H1 (cell line): Measurements from ENCODE around the gene TOP3B. TPM values are rescaled to one million over a fixed set of nuclear protein-coding genes. Genes with fewer than 3 reads are reported as not detected.

ENCODE experiments used
- CTCF ChIA-PET: fragments of 300-600 bp; sonication (Branson Sonifier 250); formaldehyde crosslinking; loops from one replicate; lab custom pipeline; 2021; ENCODE audit not compliant: partially characterized antibody; lab: Charles Lee
- POLR2A ChIA-PET: fragments of 300-600 bp; sonication (Branson Sonifier 250); formaldehyde crosslinking; loops from one replicate; lab custom pipeline; 2021; ENCODE audit warnings: inconsistent platforms; ENCODE audit not compliant: partially characterized antibody; lab: Charles Lee
- DNase-seq, 2 experiments: peaks; one replicate each; pipeline versions ENCODE4 v3.0.0 to v3.0.0-alpha.2; 2010 to 2022; ENCODE audit warnings: low spot score in 2 of 2, low read depth in 1 of 2, mixed read lengths in 1 of 2
- FAIRE-seq: peaks from 2 replicates; lab custom pipeline; 2011; peaks lifted over from hg19 to GRCh38; lab: Jason Lieb, UNC
- H2AFZ ChIP-seq: 2 replicates; pipeline ENCODE4 v1.8.1; 2012; ENCODE audit warnings: low read length, inconsistent platforms
- H2AK5ac ChIP-seq: 2 replicates; pipeline ENCODE4 v1.6.1; 2013; ENCODE audit warnings: low read depth, low read length
- H2BK120ac ChIP-seq: replicated peaks from 2 replicates; pipeline ENCODE3; 2013; ENCODE audit warnings: low read depth, low read length, inconsistent platforms
- H2BK12ac ChIP-seq: 2 replicates; pipeline ENCODE4 v1.6.1; 2013; ENCODE audit warnings: low read depth, low read length
- H2BK15ac ChIP-seq: 2 replicates; pipeline ENCODE4 v1.6.1; 2013; ENCODE audit warnings: low read length
- H2BK20ac ChIP-seq: 2 replicates; pipeline ENCODE4 v1.6.1; 2013; ENCODE audit warnings: low read length
- H2BK5ac ChIP-seq: 2 replicates; pipeline ENCODE4 v1.6.1; 2013; ENCODE audit warnings: low read depth, low read length
- H3K14ac ChIP-seq: 2 replicates; pipeline ENCODE4 v1.6.1; 2013; ENCODE audit warnings: inconsistent platforms; ENCODE audit not compliant: insufficient read length
- H3K18ac ChIP-seq: 2 replicates; pipeline ENCODE4 v1.6.1; 2013; ENCODE audit warnings: low read length; ENCODE audit errors: extremely low read depth
- H3K23ac ChIP-seq: 2 replicates; pipeline ENCODE4 v1.6.1; 2013; ENCODE audit warnings: inconsistent platforms; ENCODE audit not compliant: insufficient read length
- H3K23me2 ChIP-seq: 2 replicates; pipeline ENCODE4 v1.6.1; 2013; ENCODE audit warnings: low read depth, low read length
- H3K27ac ChIP-seq: 2 replicates; pipeline ENCODE4 v1.6.1; 2011; ENCODE audit warnings: low read depth, low read length, inconsistent platforms
- H3K27me3 ChIP-seq, 4 experiments: replicated peaks in 1 of 4; 1 replicate in 1 of 4; 2 replicates in 3 of 4; pipeline versions ENCODE4 v1.6.1 to v1.8.1; 2011 to 2013; ENCODE audit warnings: low read length in 3 of 4, mild to moderate bottlenecking in 3 of 4, inconsistent platforms in 2 of 4, mixed read lengths in 2 of 4, moderate library complexity in 1 of 4; ENCODE audit not compliant: control insufficient read depth in 3 of 4, insufficient read depth in 3 of 4; ENCODE audit errors: extremely low read depth in 1 of 4
- H3K36me3 ChIP-seq, 4 experiments: 2 replicates each; pipeline versions ENCODE4 v1.6.1 to v1.8.1; 2011 to 2013; ENCODE audit warnings: mild to moderate bottlenecking in 4 of 4, low read length in 3 of 4, moderate library complexity in 2 of 4, control low read depth in 1 of 4, inconsistent platforms in 1 of 4; ENCODE audit not compliant: insufficient read depth in 4 of 4, control insufficient read depth in 2 of 4
- H3K4ac ChIP-seq: replicated peaks from 2 replicates; pipeline ENCODE3; 2013; ENCODE audit warnings: low read length, low read depth, mixed read lengths, inconsistent platforms; ENCODE audit not compliant: insufficient read length
- H3K4me1 ChIP-seq, 4 experiments: replicated peaks in 1 of 4; 1 replicate in 1 of 4; 2 replicates in 3 of 4; pipeline versions ENCODE4 v1.6.1 to v1.8.1; 2011 to 2013; ENCODE audit warnings: low read length in 3 of 4, inconsistent platforms in 2 of 4, mixed read lengths in 1 of 4; ENCODE audit not compliant: insufficient read depth in 4 of 4, control insufficient read depth in 3 of 4
- H3K4me2 ChIP-seq, 2 experiments: 2 replicates each; pipeline versions ENCODE4 v1.6.1 to v1.8.1; 2011 to 2013; ENCODE audit warnings: low read depth in 2 of 2, low read length in 2 of 2, control low read depth in 1 of 2, inconsistent platforms in 1 of 2, mild to moderate bottlenecking in 1 of 2; ENCODE audit not compliant: insufficient read depth in 1 of 2
- H3K4me3 ChIP-seq, 4 experiments: fragments of 200-600, 300-600 bp in 1 of 4; sonication (generic), shearing (Covaris generic), sonication (Bioruptor Twin) in 1 of 4; 2 replicates each; pipeline versions ENCODE4 v1.5.1 to v1.8.1; 2011 to 2016; ENCODE audit warnings: low read length in 4 of 4, low read depth in 3 of 4, control low read depth in 2 of 4, inconsistent platforms in 2 of 4, mild to moderate bottlenecking in 2 of 4, mixed read lengths in 1 of 4, moderate library complexity in 1 of 4; ENCODE audit not compliant: insufficient read depth in 2 of 4; ENCODE audit errors: extremely low read depth in 1 of 4
- H3K56ac ChIP-seq: replicated peaks from 2 replicates; pipeline ENCODE3; 2013; ENCODE audit warnings: low read depth, mild to moderate bottlenecking, mixed read lengths, low read length, inconsistent platforms; ENCODE audit not compliant: insufficient read length
- H3K79me1 ChIP-seq: 2 replicates; pipeline ENCODE4 v1.6.1; 2013; ENCODE audit warnings: low read depth, low read length, control low read depth
- H3K79me2 ChIP-seq, 2 experiments: 2 replicates each; pipeline versions ENCODE4 v1.6.1 to v1.8.1; 2012 to 2013; ENCODE audit warnings: low read length in 2 of 2, mild to moderate bottlenecking in 2 of 2, inconsistent platforms in 1 of 2; ENCODE audit not compliant: insufficient read depth in 2 of 2, control insufficient read depth in 1 of 2
- H3K9ac ChIP-seq, 4 experiments: replicated peaks in 1 of 4; 1 replicate in 1 of 4; 2 replicates in 3 of 4; pipeline versions ENCODE4 v1.6.1 to v1.8.1; 2011 to 2013; ENCODE audit warnings: low read depth in 3 of 4, low read length in 3 of 4, control low read depth in 2 of 4, mild to moderate bottlenecking in 2 of 4, moderate library complexity in 2 of 4, inconsistent platforms in 1 of 4; ENCODE audit errors: extremely low read depth in 1 of 4
- H3K9me3 ChIP-seq, 2 experiments: 2 replicates each; pipeline versions ENCODE4 v1.6.1 to v1.8.1; 2012 to 2013; ENCODE audit warnings: mild to moderate bottlenecking in 2 of 2, moderate library complexity in 2 of 2, control low read depth in 1 of 2, inconsistent platforms in 1 of 2, low read depth in 1 of 2, low read length in 1 of 2, mixed read lengths in 1 of 2; ENCODE audit not compliant: insufficient read depth in 2 of 2
- H4K20me1 ChIP-seq, 2 experiments: replicated peaks in 1 of 2; 2 replicates each; pipeline versions ENCODE3 to v1.8.1; 2011 to 2013; ENCODE audit warnings: inconsistent platforms in 2 of 2, low read length in 2 of 2, mild to moderate bottlenecking in 1 of 2; ENCODE audit not compliant: insufficient read depth in 2 of 2, control insufficient read depth in 1 of 2
- H4K5ac ChIP-seq: 2 replicates; pipeline ENCODE4 v1.6.1; 2013; ENCODE audit warnings: low read length, low read depth, mixed read lengths, inconsistent platforms; ENCODE audit not compliant: insufficient read length
- H4K8ac ChIP-seq: 2 replicates; pipeline ENCODE4 v1.8.0; 2013; ENCODE audit warnings: mild to moderate bottlenecking, moderate library complexity, low read length, inconsistent platforms; ENCODE audit not compliant: insufficient read depth; ENCODE audit errors: extremely low read depth
- H4K91ac ChIP-seq: replicated peaks from 2 replicates; pipeline ENCODE3; 2013; ENCODE audit warnings: low read length, mixed read lengths, inconsistent platforms; ENCODE audit not compliant: insufficient read length
- GABPA ChIP-seq: IDR thresholded peaks from 2 replicates; pipeline ENCODE4 v1.6.1; 2011; ENCODE audit warnings: mild to moderate bottlenecking, low read length, moderate library complexity, borderline replicate concordance; ENCODE audit not compliant: insufficient read depth
- SRF ChIP-seq: IDR thresholded peaks from 2 replicates; pipeline ENCODE4 v1.6.1; 2011; ENCODE audit warnings: mild to moderate bottlenecking, low read depth, low read length, moderate library complexity
- WGBS, 2 experiments: shearing (Covaris generic) in 1 of 2; methylation state at CpG; one replicate each; pipeline versions ENCODE4 v1.1.6 to v1.1.7; 2013 to 2015; ENCODE audit warnings: low lambda C conversion rate in 2 of 2, mixed read lengths in 2 of 2, inconsistent platforms in 1 of 2, low coverage in 1 of 2, missing lambda C conversion rate in 1 of 2; ENCODE audit not compliant: insufficient replicate concordance in 2 of 2, insufficient coverage in 1 of 2, insufficient read length in 1 of 2; ENCODE audit errors: extremely low coverage in 1 of 2, missing lambda C conversion rate in 1 of 2; 5-methylcytosine and 5-hydroxymethylcytosine counted together
- polyA plus RNA-seq, 7 experiments: library from polyadenylated mRNA; depleted of rRNA in 3 of 7; stranded (reverse) in 5 of 7; unstranded in 2 of 7; fragments of >200 nt in 5 of 7; fragments of 200-250 nt in 2 of 7; gene quantifications; 1 replicate in 5 of 7; 2 replicates in 1 of 7; 4 replicates in 1 of 7; pipeline versions ENCODE4 v1.2.1 to v1.2.3, GENCODE V29; 2011 to 2013; ENCODE audit warnings: missing spikeins in 2 of 7, mixed read lengths in 2 of 7
- total RNA-seq: library from RNA; stranded (reverse); fragmentation: NEBNext Ultra II Directional; extraction: Animal tissue kit (Norgen Biotek cat#: 25700); gene quantifications from 2 replicates; pipeline ENCODE4 v1.2.1, GENCODE V29; 2021

The TOP3B gene
- total and polyA plus RNA-seq, 2 of the 8 experiments (the other 6 are each of a cell fraction or from before 2014, with no cell fraction given) = 30.4 to 52.8 TPM

GRCh38 chr22:21977814-21978213, 4.8 kb downstream of the TOP3B start:
- no peak for FAIRE-seq
- H3K9me3 ChIP-seq = no peaks in the 10 kb centered on the region
- CTCF ChIA-PET = interaction anchor here (1.0 kb wide), 1 partner anchor 10 kb away, joined by 3 read pairs; no protein-coding TSS in a partner anchor
- no peak overlapping the region for H3K14ac ChIP-seq
- no peak overlapping the region for H4K91ac ChIP-seq
- peaks cover 6 to 32% of the 10 kb centered on the region in 2 experiments for H4K20me1 ChIP-seq
- no peak overlapping the region for H3K23ac ChIP-seq
- peaks cover 0 to 7% (median 0%) of the 10 kb centered on the region in 4 experiments; a peak in 2 of 7 replicates for H3K27me3 ChIP-seq
- TF ChIP-seq GABPA (no peak), SRF (no peak)
- H3K79me1 ChIP-seq = peaks cover 15% of the 10 kb centered on the region
- H3K4me1 ChIP-seq = peaks cover 0 to 2% (median 0%) of the 10 kb centered on the region in 4 experiments; a peak in 2 of 7 replicates
- H2BK12ac ChIP-seq = no peak overlapping the region
- POLR2A ChIA-PET = interaction anchor here (0.7 to 1.9 kb wide), 5 partner anchors 8 to 17 kb away, joined by 3 to 4 read pairs (median 3); no protein-coding TSS in a partner anchor
- H3K79me2 ChIP-seq = peaks cover 0 to 11% of the 10 kb centered on the region in 2 experiments
- no peak overlapping the region for H3K9ac ChIP-seq
- no peak overlapping the region for H2AK5ac ChIP-seq
- no peak overlapping the region for H4K8ac ChIP-seq
- H2BK5ac ChIP-seq = no peak overlapping the region
- no peak overlapping the region for H3K27ac ChIP-seq
- no peak overlapping the region for H3K18ac ChIP-seq
- 0 out of 2 replicates have a peak, but pooled peaks cover 3% of the 10 kb centered on the region for H3K23me2 ChIP-seq
- no peak overlapping the region for H2BK120ac ChIP-seq
- H3K36me3 ChIP-seq = peaks cover 7 to 19% (median 11%) of the 10 kb centered on the region in 4 experiments; a peak in 6 of 8 replicates
- no peak overlapping the region for H3K4ac ChIP-seq
- no peak overlapping the region for H4K5ac ChIP-seq
- WGBS, 2 experiments = 86% methylated on average over 1 of the region's 1 CpG; no CpG with 5 or more reads in 1 of the 2 experiments
- no peak overlapping the region for H3K4me3 ChIP-seq
- no peak for DNase-seq
- no peak overlapping the region for H3K4me2 ChIP-seq
- no peak overlapping the region for H3K56ac ChIP-seq
- no peak overlapping the region for H2AFZ ChIP-seq
- no peak overlapping the region for H2BK20ac ChIP-seq
- no peak overlapping the region for H2BK15ac ChIP-seq
